Gastroesophageal sphincter (tissue), 3 donors: Measurements from ENCODE around the gene ATP2C2.

Source experiments
- EP300 ChIP-seq: sonication (generic); formaldehyde crosslinking; IDR thresholded peaks from one replicate; pipeline ENCODE4 v1.6.1; 2017; ENCODE audit warnings: antibody characterized with exemption, mild to moderate bottlenecking
- POLR2A ChIP-seq, 2 donors: fragments of 450-650 bp; IDR thresholded peaks; one replicate each; pipeline ENCODE4 v1.6.1; 2017; ENCODE audit warnings: antibody characterized with exemption in 2 of 2, mild to moderate bottlenecking in 2 of 2, moderate library complexity in 1 of 2
- TF ChIP-seq, protein P1 (sequence below), 4 experiments: fragments of 200-600 bp in 2 of 4; fragments of 450-650 bp in 2 of 4; sonication (generic) in 1 of 4; IDR thresholded peaks; one replicate each; pipeline ENCODE4 v1.5.1; 2017 to 2019; ENCODE audit warnings: antibody characterized with exemption in 4 of 4, mild to moderate bottlenecking in 2 of 4, moderate library complexity in 2 of 4

GRCh38 chr16:84419730-84420129 is 51.4 kb downstream of the ATP2C2 start:
- TF ChIP-seq, protein P1, sequence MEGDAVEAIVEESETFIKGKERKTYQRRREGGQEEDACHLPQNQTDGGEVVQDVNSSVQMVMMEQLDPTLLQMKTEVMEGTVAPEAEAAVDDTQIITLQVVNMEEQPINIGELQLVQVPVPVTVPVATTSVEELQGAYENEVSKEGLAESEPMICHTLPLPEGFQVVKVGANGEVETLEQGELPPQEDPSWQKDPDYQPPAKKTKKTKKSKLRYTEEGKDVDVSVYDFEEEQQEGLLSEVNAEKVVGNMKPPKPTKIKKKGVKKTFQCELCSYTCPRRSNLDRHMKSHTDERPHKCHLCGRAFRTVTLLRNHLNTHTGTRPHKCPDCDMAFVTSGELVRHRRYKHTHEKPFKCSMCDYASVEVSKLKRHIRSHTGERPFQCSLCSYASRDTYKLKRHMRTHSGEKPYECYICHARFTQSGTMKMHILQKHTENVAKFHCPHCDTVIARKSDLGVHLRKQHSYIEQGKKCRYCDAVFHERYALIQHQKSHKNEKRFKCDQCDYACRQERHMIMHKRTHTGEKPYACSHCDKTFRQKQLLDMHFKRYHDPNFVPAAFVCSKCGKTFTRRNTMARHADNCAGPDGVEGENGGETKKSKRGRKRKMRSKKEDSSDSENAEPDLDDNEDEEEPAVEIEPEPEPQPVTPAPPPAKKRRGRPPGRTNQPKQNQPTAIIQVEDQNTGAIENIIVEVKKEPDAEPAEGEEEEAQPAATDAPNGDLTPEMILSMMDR (IDR thresholded peaks at IDR 0.05): no peak
- no peak for TF ChIP-seq POLR2A (IDR thresholded peaks at IDR 0.05)
- no peak for TF ChIP-seq EP300
